Peyer's patch (tissue), 4 donors: Measurements from ENCODE around the gene RPTOR. TPM values are rescaled to one million over a fixed set of nuclear protein-coding genes. Genes with fewer than 3 reads are reported as not detected.

Experiments used
- DNase-seq, 3 donors: peaks; one replicate each; pipeline ENCODE4 v3.0.0-alpha.2; 2017 to 2019
- H3K27ac ChIP-seq, 4 donors: fragments of 200-600 bp; sonication (generic); one replicate each; pipeline ENCODE4 v1.5.1; 2016 to 2019
- H3K27me3 ChIP-seq, 2 donors: fragments of 200-600 bp; sonication (generic); one replicate each; pipeline ENCODE4 v1.5.1; 2019
- H3K36me3 ChIP-seq, 3 donors: fragments of 200-600 bp; sonication (generic); one replicate each; pipeline ENCODE4 v1.5.1; 2016 to 2019
- H3K4me1 ChIP-seq, 4 donors: fragments of 200-600 bp; sonication (generic); one replicate each; pipeline ENCODE4 v1.5.1; 2016 to 2019
- H3K4me3 ChIP-seq, 4 donors: fragments of 200-600 bp; sonication (generic); 1 replicate in 3 of 4; 2 replicates in 1 of 4; pipeline ENCODE4 v1.5.1; 2016 to 2019; ENCODE audit warnings: mild to moderate bottlenecking in 1 of 4
- H3K9me3 ChIP-seq, 4 donors: fragments of 200-600 bp; sonication (generic); one replicate each; pipeline ENCODE4 v1.5.1; 2016 to 2019; ENCODE audit warnings: mild to moderate bottlenecking in 1 of 4
- POLR2A ChIP-seq, 2 donors: fragments of 450-650 bp; IDR thresholded peaks; one replicate each; pipeline ENCODE4 v1.5.1; 2017; ENCODE audit warnings: antibody characterized with exemption in 2 of 2, mild to moderate bottlenecking in 2 of 2, moderate library complexity in 2 of 2
- total RNA-seq, 4 donors: library from RNA; depleted of rRNA; stranded (reverse); fragments of >200 nt; gene quantifications; one replicate each; pipeline ENCODE4 v1.1.0, GENCODE V29; 2016
- TF ChIP-seq, protein P1 (sequence below), 6 experiments: fragments of 450-650 bp in 4 of 6; fragments of 200-600 bp in 2 of 6; sonication (generic) in 1 of 6; IDR thresholded peaks; one replicate each; pipeline ENCODE4 v1.5.1; 2017 to 2019; ENCODE audit warnings: antibody characterized with exemption in 6 of 6, mild to moderate bottlenecking in 3 of 6, moderate library complexity in 1 of 6

Gene RPTOR
- total RNA-seq, 4 donors from 2014 or later: 42.4 to 73.6 (median 64.2) TPM

DNA sequence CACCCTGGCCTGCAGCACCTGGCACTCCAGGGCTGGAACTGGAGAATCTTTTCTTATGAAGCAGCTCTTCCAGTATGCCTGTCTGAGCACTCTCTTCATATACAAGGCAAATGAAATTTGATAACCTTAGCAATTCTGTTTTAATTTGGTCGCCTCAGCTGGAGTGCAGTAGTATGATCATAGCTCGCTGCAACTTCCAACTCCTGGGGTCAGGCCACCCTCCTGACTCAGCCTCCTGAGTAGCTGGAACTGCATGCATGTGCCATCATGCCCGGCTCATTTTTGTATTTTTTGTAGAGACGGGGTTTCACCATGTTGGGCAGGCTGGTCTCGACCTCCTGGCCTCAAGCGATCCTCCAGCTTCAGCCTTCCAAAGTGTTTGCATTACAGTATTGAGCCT is 306.2 kb downstream of the RPTOR start:
- peak in 1 of 3 donors; percentile 2 for DNase-seq
- TF ChIP-seq POLR2A (IDR thresholded peaks at IDR 0.05): no peak
- TF ChIP-seq, protein P1, sequence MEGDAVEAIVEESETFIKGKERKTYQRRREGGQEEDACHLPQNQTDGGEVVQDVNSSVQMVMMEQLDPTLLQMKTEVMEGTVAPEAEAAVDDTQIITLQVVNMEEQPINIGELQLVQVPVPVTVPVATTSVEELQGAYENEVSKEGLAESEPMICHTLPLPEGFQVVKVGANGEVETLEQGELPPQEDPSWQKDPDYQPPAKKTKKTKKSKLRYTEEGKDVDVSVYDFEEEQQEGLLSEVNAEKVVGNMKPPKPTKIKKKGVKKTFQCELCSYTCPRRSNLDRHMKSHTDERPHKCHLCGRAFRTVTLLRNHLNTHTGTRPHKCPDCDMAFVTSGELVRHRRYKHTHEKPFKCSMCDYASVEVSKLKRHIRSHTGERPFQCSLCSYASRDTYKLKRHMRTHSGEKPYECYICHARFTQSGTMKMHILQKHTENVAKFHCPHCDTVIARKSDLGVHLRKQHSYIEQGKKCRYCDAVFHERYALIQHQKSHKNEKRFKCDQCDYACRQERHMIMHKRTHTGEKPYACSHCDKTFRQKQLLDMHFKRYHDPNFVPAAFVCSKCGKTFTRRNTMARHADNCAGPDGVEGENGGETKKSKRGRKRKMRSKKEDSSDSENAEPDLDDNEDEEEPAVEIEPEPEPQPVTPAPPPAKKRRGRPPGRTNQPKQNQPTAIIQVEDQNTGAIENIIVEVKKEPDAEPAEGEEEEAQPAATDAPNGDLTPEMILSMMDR (IDR thresholded peaks at IDR 0.05): no peak
- Histone ChIP-seq H3K36me3 (no peaks in the 10 kb centered on the region), H3K4me3 (no peak overlapping the region), H3K9me3 (no peaks in the 10 kb centered on the region), H3K4me1 (peaks cover 0 to 10% (median 6%) of the 10 kb centered on the region in 4 donors), H3K27ac (no peak overlapping the region), H3K27me3 (no peaks in the 10 kb centered on the region)

DNA sequence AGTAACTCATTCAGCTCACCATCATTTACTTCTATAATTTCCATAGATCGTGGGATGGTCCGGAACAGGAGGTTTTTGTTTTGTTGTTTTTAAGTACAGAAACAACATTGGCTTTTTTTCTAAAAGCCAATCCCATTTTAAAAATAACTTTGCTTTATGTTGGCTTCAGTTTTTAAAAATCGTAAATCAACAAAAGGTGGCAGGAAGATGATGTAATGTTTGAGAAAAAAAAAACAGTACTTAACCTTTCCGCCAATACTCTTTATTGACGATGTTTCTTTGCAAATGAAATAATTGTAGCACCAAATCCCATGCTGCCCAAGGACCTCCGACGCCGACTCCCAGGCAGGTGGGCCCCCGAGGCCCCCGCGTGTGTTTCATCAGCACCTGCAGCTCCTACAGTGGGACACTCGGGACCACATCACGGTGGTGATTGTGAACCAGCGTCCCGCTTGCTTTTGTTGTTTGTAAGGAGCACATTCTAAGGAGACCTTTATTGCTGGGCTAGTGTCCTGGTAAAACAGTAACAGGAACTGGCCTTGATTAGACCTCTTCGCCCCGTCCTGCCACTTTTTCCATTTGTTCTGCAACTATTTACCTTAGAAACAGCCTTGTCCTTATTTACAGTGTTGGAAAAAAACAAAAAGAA is 306.8 kb downstream of the RPTOR start:
- Histone ChIP-seq H3K4me1 (peaks cover 0 to 10% (median 6%) of the 10 kb centered on the region in 4 donors), H3K36me3 (peaks cover 0 to 4% (median 0%) of the 10 kb centered on the region in 3 donors), H3K27ac (no peak overlapping the region), H3K9me3 (no peaks in the 10 kb centered on the region), H3K4me3 (no peak overlapping the region), H3K27me3 (no peaks in the 10 kb centered on the region)
- TF ChIP-seq, protein P1 (IDR thresholded peaks at IDR 0.05): no peak
- no peak for TF ChIP-seq POLR2A (IDR thresholded peaks at IDR 0.05)
- DNase-seq: peak in 1 of 3 donors; percentile 19

DNA sequence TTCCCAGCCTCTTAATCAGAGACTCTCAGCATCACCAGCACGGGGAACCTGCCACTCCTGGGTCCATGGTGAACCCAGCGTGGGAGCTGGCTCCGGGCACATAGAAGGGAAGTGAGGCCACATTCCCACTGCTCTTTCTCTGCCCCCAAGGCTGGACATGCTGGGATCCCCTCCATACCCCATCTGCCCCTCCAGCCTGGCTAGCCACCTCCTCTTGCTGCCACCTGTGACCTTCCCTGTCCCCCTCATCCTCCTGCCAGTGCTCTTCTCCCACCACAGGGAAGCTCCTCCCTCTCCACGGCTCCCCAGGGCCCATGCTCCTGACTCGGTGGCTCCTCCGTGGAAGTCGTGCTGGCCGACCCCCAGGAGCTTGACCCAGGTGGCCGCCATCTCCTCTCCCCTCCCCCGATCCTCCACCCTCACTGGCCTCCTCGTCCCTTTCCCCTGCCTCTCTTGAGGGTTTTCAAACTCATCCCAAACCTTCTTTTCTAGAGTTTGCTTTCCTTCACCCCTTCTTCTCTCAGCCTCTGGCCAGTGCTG is 307.9 kb downstream of the RPTOR start:
- H3K4me3 ChIP-seq: no peak overlapping the region
- H3K27ac ChIP-seq: no peak overlapping the region
- TF ChIP-seq, protein P1 (IDR thresholded peaks at IDR 0.05): no peak
- TF ChIP-seq POLR2A (IDR thresholded peaks at IDR 0.05): no peak
- H3K4me1 ChIP-seq: peaks cover 0 to 10% (median 0%) of the 10 kb centered on the region in 4 donors
- H3K27me3 ChIP-seq: no peaks in the 10 kb centered on the region
- peaks cover 0 to 4% (median 0%) of the 10 kb centered on the region in 3 donors for H3K36me3 ChIP-seq
- DNase-seq: peak in 1 of 3 donors; percentile 35
- no peaks in the 10 kb centered on the region for H3K9me3 ChIP-seq

DNA sequence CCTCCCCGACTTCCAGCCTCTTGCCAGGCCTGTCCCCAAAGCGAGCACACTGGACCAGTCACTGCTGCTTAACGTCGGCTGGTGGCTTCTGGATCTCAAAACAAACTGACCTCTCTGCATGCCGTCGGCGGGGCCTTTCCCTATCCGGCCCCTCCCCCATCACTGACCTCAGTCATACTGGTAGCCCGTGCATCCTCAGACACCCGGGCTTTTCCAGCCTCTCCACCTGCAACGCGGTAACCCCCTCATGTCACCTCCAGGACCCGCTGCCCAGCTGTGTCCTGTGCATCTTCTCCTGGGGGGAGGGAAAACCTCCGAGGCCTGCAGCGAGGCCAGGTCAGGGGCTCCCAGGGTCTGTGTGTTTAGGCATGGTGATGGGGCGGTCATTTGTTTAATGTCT is 308.4 kb downstream of the RPTOR start:
- TF ChIP-seq, protein P1 (IDR thresholded peaks at IDR 0.05): no peak
- no peak for TF ChIP-seq POLR2A (IDR thresholded peaks at IDR 0.05)
- Histone ChIP-seq H3K9me3 (no peaks in the 10 kb centered on the region), H3K4me3 (no peak overlapping the region), H3K36me3 (peaks cover 0 to 4% (median 0%) of the 10 kb centered on the region in 3 donors), H3K27ac (no peak overlapping the region), H3K27me3 (no peaks in the 10 kb centered on the region), H3K4me1 (peaks cover 0 to 7% (median 0%) of the 10 kb centered on the region in 4 donors)
- peak in 1 of 3 donors; percentile 39 for DNase-seq

DNA sequence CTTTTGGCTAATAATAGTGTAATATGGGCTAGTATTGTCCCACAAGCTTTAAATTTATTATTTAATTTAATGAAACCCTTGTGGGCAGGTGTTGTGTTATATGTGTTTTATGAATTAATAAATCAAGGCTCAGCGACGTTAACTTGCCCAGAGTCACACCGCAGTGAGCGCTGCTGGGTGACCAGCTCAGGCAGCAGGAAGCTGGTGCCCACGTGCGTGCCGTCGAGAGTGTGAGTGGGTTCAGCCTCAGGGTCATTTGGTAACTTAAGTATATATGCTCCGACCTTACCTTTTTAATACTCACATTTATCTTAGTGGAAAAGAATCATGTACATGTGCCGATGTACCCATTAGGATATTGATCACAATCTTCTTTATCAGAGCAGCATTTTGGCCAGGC is 309.6 kb downstream of the RPTOR start:
- no peak overlapping the region for H3K4me3 ChIP-seq
- peak in 1 of 3 donors; percentile 10 for DNase-seq
- no peaks in the 10 kb centered on the region for H3K27me3 ChIP-seq
- peaks cover 0 to 4% (median 0%) of the 10 kb centered on the region in 3 donors for H3K36me3 ChIP-seq
- H3K9me3 ChIP-seq: no peaks in the 10 kb centered on the region
- TF ChIP-seq POLR2A (IDR thresholded peaks at IDR 0.05): no peak
- TF ChIP-seq, protein P1 (IDR thresholded peaks at IDR 0.05): no peak
- no peak overlapping the region for H3K27ac ChIP-seq
- peaks cover 0 to 11% (median 0%) of the 10 kb centered on the region in 4 donors for H3K4me1 ChIP-seq
